B cell (primary cell): Measurements from ENCODE around the gene FEV.

Source experiments
- CTCF ChIP-seq: fragments of 200-600 bp; IDR thresholded peaks from one replicate; pipeline ENCODE4 v1.8.0; 2022; ENCODE audit warnings: antibody characterized with exemption, mild to moderate bottlenecking
- EZH2 ChIP-seq: IDR thresholded peaks from 2 replicates; pipeline ENCODE4 v1.6.1; 2012; ENCODE audit warnings: borderline replicate concordance, low read depth, mild to moderate bottlenecking, moderate library complexity, low read length; ENCODE audit not compliant: insufficient read depth, poor library complexity, severe bottlenecking

- no peak for TF ChIP-seq CTCF
- peak; percentile 89 for TF ChIP-seq EZH2
These were observed 24.4 kb downstream of the FEV start for GRCh38 chr2:218960309-218961165.
